Lung microvascular endothelial cell (primary cell): ENCODE data around the gene DMBT1. TPM values are rescaled to one million over a fixed set of nuclear protein-coding genes. Genes with fewer than 3 reads are reported as not detected.

Source experiments
- DNase-seq, 2 donors: peaks; one replicate each; pipeline versions ENCODE4 v3.0.0 to v3.0.0-alpha.2; 2010; ENCODE audit warnings: low read depth in 2 of 2
- total RNA-seq: library from RNA; depleted of rRNA; stranded (reverse); fragments of >200 nt; gene quantifications from 2 replicates; pipeline ENCODE4 v1.2.1, GENCODE V29; 2014

DMBT1 gene
- total RNA-seq, 1 donor from 2014 or later: not detected

DNA sequence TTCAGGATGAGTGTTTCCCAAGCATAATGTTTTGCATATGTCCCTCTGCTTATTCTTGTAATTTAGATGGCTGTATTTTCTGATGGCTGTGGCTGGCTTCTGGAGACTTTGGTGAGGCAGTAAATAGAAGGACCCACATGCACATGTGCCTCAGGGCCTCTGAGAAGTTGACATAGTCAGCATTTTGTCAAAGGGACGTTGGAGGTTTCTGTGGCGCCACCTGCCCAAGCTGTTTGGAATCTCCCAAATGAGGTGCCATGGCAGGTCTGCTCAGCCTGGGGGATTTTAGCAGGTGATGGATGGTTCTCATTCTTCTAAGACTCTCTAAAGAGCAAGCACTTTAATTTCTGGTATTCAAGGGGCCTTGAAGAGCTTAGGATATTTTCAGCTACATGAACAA is 109.3 kb downstream of the DMBT1 start:
- DNase-seq: no peak

DNA sequence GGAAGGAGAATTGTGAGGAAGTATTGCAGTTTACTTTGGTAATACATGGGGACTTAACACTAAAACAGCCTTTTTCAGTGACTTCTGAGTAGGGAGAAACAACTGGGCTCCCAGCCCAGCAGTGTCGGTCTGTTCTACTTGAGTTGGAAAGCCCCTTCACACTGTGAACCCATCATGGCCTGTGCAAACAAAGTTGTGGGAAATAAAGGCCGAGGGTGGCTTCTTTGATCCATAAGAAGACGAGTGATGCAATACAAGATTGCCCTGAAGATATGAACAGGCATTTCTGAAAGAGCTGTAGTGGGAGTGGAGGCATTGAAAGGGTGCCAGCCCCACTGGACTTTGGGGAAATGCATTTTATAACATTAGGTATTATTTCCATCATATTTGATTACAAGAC is 110.8 kb downstream of the DMBT1 start:
- no peak for DNase-seq

DNA sequence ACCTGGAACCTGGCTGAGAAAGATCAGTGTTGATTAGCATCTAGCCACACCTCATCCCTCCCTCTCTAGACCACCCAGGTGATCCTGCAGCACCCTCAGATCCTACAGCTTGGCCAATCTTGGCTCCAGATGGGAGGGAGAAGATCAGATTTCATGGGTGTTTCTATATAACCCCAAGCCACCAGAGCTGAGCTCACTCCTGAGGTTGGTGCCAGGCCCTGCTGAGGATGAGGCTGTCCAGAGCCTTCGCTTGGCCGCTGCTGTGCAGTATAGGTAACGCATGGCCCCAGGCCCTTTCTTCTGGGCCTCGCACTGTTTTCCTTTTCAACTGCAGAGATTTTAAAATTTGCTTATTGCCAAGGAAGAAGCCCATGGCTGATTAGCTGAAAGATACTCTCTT is 112.1 kb downstream of the DMBT1 start:
- DNase-seq: no peak

DNA sequence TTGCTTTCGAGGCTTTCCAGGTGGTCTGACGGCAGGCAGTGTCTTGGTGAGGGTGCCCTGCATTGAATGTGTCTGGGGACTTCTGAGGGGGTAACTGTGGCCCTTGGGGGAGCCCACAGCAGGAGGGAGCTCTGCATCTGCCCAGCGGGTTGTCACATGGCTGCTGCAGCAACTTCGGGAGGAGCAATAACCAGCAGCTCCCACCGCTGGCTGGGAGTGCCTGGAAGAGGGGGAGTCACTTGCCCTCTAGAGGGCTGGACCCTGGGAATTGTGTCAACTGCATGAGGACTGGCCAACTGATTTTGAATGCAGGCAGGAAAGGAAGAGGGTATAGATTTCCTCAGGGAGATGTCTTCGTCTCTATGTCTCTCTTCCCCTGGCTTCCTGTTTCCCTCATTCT is 112.7 kb downstream of the DMBT1 start:
- DNase-seq: no peak

DNA sequence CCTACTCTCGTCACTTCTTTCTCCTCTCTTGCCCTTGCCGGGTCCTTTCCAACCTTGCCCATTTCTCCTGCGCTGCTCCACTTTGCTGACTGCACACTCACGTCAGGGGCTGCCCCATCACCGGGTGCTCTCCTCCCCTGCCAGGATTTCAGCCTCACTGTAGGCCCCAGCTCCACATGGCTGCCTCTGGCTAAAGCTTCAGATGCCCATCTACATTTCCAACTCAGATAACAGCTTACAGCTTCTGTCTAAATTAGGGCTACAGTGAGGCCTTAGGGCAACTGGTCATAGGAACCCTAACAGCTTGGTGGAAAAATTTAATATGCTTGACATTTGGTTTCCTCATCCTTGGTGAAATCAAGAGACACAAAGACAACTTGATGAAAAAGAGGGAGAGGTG is 113.2 kb downstream of the DMBT1 start:
- DNase-seq: no peak

DNA sequence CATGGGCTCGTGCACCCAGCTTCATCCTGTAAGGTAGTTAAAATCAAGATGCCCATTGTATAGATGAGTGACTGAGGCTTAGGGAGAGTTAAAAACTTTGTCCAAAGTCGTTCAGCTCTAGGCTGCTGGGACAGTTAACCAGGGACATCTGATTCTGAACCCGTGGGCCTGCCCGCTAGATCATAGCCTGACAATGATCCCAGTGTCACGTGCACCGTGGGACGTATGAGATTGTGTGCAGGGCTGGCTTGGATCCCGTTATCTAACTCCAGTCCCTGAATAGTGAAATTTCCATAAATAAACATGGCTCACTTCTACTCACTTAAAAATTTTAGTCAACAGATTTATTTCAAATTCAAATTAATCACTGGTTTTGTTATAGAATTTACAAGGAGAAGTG is 114.2 kb downstream of the DMBT1 start:
- no peak for DNase-seq

DNA sequence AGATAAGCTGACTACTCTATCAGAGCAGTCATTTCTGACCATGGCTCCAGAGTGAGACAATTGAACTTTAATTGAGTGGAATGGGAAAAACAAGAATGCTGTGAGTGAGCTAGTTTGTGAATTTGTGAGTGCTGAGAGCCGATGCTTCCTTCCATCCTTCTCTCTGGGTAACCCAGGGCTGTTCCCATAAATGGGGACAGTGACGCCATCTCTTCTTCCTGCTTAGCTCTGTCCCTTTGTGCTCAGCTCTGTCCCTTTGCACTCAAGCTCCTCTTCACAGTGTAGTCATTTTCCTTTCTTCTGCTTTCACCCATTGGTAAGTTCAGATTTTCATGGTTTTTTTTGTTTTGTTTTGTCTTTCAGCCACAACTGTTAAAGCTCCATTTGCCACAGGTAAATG is 114.7 kb downstream of the DMBT1 start:
- DNase-seq: no peak

DNA sequence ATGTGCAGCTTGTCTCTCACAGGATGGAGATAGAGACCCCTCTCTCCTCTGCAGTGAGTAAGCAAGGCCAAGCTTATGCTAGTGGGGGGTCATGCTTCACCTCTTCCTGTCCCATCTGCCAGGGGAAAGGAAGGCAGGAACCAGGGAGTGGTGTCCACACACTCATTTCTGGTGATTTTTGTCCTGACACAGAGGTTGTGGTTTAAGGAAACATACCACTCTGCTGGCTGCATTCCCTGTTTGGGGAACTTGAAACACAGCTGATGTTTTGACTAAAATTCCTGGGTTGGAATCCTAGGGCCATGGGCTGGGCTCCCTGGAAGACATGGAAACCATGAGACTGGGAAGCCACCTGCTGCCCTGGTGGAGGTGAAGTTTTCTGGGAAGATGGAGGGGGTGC is 117.7 kb downstream of the DMBT1 start:
- no peak for DNase-seq

DNA sequence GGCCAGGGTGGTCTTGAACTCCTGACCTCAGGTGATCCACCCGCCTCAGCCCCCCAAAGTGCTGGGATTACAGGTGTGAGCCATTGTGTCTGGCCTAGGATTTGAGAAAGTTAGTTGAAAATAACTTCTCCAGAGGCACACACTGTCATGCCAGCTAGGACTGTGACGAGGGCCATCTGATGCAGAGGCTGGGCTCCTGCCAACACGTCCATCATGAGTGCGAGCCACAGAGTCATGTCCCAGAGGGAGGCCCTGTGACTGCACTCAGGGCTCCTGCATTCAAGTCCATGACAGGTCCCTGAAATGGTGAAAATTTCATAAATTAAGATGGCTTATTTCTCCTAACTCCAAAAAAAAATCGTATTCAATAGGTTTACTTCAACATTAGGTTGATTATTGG is 122.0 kb downstream of the DMBT1 start:
- no peak for DNase-seq

DNA sequence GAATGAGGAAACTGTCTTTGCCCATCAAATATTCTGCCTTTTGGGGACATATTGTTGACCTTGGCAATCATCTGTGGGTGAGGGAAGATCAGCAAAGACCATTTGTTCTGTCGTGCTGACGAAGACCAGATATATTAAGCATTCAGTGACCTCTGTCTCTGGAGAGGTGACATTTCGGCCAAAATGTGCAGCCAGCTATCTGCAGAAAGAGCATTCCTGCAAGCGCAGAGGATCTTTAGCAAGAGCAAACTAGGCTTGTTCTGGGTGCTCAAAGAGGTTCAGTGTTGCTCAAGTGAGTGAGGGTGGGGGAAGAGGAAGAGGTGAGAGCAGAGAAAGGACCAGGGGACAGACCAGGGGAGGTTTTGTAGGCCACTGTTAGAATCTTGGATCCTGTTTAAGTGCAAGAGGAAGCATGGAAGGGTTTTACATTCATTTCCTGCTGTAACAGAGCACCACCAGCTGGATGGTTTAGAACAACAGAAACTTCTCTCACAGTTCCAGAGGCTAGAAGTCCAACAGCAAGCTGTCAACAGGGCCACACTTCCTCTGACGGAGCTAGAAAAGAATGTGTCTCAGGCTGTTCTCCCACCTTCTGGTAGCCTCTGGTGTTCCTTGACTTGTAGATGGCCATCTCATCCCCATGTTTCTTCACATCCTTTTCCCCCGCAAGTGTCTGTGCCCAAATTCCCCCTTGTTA is 127.9 kb downstream of the DMBT1 start:
- peak; percentile 17 to 85 for DNase-seq

DNA sequence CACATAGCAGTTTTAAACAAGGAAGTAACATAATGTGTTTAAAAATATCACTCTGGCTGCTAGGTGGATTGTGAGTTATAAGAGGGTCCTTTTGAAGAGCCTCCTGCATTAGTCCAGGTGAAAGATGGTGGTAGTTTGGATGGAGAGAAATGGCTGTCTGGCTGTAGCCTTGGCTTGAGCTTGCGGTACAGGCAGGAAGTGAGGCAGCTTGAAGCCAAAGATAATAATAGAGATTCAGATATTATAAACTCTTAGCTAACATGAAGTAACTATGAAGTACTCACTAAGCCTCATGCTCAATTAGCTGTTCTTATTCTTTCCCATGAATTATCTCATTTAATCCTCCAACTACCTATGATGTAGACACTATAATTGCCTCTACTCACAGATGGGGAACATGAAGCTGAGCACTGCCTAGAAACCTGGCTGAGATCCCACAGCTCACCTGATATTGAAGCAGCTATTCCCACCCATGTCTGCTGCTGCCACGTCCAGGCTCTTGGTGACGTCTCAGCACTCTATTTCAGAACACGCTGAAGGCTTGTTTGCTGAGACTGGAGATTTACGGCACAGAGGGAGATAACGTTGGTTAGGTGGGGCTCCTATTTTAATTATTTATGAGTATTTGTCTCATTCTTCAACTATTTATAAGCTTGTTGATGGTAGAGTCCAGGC is 128.7 kb downstream of the DMBT1 start:
- peak; percentile 4 to 41 for DNase-seq

DNA sequence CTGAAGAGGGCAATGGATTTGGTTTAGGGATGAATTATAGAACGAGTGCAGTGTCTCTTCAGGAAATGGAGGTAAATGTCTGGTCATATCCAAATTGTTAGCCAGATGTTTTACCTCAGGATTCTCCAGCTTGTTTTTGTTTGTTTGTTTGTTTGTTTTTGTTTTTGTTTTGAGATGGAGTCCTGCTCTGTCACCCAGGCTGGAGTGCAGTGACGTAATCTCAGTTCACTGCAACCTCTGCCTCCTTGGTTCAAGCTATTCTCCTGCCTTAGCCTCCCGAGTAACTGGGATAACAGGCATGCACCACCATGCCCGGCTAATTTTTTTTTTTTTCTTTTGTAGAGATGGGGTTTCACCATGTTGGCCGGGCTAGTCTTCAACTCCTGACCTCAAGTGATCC is 132.2 kb downstream of the DMBT1 start:
- DNase-seq: no peak

Other genes starting within 250 kb of the DMBT1 start
- gene PLEKHA1, start 186.0 kb upstream of the DMBT1 start, total RNA-seq: 15.5 and 22.8 TPM in 2 replicates
- not detected in 2 replicates for gene ARMS2, start 106.1 kb upstream of the DMBT1 start, total RNA-seq
- 42.7 and 125 TPM in 2 replicates for gene HTRA1, start 99.2 kb upstream of the DMBT1 start, total RNA-seq
- not detected in 2 replicates for gene C10orf120, start 139.1 kb downstream of the DMBT1 start, total RNA-seq